ENCODE data around the gene AGAP3. TPM values are rescaled to one million over a fixed set of nuclear protein-coding genes. Genes with fewer than 3 reads are reported as not detected.

Gene AGAP3
- total and polyA plus RNA-seq, 11 donors: 30.3 to 83.7 (median 55.6) TPM

- Histone ChIP-seq H3K27me3 (peaks cover 0 to 3% (median 0%) of the 10 kb centered on the region in 9 donors), H3K36me3 (peaks cover 0 to 34% (median 17%) of the 10 kb centered on the region in 9 donors), H3K9me3 (no peaks in the 10 kb centered on the region), H3K4me3 (no peak overlapping the region), H3K27ac (no peak overlapping the region), H3K4me1 (peaks cover 0 to 11% (median 3%) of the 10 kb centered on the region in 12 donors)
- DNase-seq: no peak
- WGBS, 4 donors: 78 to 90% (median 87%) methylated on average over 5 to 9 of the region's 9 CpGs
- TF ChIP-seq POLR2A (IDR thresholded peaks at IDR 0.05): no peak
- no peak for TF ChIP-seq CTCF (IDR thresholded peaks at IDR 0.05)
- no peak for ATAC-seq
- intact Hi-C loops (cut with DNase I): no loop called here
Measured at GRCh38 chr7:151045967-151046366, 40.3 kb upstream of the AGAP3 start.

DNA sequence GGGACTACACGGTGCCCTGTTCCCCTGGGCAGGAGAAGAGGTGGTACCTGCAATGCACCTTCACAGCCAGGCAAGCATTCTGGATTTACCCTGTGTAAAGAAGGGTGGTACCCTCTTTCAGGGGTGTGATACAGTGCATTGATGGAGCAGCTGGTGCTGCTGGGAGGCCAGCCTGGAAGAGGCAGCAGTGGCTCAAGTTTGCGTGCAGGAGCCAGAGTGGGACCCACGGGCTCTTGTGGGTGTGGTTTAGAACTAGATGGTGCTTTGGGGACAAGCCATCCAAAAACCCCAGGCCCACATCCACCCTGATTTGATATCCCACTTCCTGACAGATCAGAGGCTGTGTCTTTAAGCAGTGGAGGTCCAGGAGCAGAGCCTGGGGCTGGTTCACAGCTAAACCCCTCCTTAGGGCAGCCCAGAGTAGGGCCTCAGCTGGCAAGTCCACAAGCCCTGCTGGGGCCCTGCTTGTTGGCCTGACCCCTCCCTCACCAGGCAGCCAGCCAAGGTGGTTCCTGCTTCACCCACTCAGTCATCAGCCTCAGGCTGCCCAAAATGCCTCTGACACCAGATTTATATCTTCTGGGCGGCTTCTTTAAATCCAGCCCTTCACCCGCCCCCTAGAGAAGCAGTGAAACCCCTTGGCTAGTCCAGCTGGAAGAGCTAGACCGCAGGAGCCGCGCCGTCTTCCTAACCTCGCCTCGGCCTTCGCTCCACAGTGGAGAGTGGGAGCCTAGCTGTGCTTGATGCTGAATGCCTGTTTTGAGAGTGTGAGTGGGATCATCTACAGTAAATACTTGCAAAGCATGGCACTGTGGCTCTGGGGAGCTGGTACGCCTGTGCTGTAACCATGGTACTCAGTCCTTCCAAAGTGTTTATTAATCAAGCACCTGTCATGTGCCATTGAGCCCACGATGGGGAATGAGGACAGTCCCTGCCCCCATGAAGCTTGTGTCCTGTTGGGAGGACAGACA, 39.4 kb upstream of the AGAP3 start:
- Histone ChIP-seq H3K27me3 (peaks cover 0 to 3% (median 0%) of the 10 kb centered on the region in 9 donors), H3K4me1 (peaks cover 0 to 17% (median 8%) of the 10 kb centered on the region in 12 donors), H3K9me3 (no peaks in the 10 kb centered on the region), H3K4me3 (no peak overlapping the region), H3K36me3 (peaks cover 0 to 34% (median 15%) of the 10 kb centered on the region in 9 donors), H3K27ac (no peak overlapping the region)
- no peak for ATAC-seq
- no peak for TF ChIP-seq POLR2A (IDR thresholded peaks at IDR 0.05)
- no peak for TF ChIP-seq CTCF (IDR thresholded peaks at IDR 0.05)
- intact Hi-C loops (cut with DNase I): no loop called here
- 63 to 70% (median 68%) methylated on average over 13 to 14 of the region's 14 CpGs for WGBS, 4 donors
- no peak for DNase-seq

DNA sequence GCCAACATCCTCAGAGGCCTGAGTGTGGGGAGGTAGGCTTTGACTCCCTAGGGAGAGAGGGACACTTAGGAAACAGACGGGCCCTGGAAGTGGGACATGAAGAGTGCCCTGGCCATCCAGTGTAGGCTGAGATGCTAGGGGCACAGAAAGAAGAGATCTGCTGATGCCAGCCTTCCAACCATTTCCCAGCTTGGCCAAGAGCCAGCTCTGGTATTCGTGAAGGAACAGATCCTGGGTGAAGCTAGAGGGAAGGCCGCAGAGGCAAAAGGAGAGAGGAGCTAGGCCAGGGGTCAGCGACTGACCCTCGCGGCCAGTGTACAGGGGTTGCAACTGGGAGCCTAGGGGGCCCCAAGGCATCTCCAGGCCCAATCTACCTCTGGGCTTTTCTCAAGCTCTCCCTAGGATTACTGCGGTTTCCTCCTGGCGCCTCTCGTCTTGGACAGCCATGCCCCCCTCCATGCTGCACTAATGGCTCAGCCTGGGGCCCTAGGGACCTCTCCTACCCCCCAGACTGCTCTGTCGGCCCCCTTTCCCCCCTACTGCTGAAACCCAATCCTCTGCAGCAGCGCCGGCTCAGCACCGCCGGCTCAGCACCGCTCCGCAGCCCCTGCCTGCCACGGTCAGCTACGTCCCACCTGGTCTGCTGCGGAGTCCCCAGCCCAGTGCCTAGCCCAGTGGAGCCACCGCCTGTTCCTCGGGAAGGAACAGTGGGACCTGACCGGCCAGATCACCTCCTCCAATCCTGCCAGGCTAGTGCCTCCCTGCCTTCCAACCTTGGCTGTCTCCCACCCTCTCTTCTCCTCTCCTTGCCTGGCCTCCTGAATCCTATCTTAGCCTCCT, 38.1 kb upstream of the AGAP3 start, which contains the start of gene ASIC3:
ASIC3 (plus strand) TSS at position 556 of the 840 bp plus-strand sequence. CDS start 355 bp downstream, outside the sequence.
- Histone ChIP-seq H3K4me1 (peaks cover 0 to 17% (median 9%) of the 10 kb centered on the region in 12 donors), H3K36me3 (peaks cover 0 to 24% (median 7%) of the 10 kb centered on the region in 9 donors), H3K27me3 (peaks cover 0 to 3% (median 0%) of the 10 kb centered on the region in 9 donors), H3K9me3 (no peaks in the 10 kb centered on the region), H3K27ac (no peak within 1 kb of the TSS), H3K4me3 (no peak within 1 kb of the TSS)
- ATAC-seq: no peak
- no peak for TF ChIP-seq POLR2A (IDR thresholded peaks at IDR 0.05)
- no peak for TF ChIP-seq CTCF (IDR thresholded peaks at IDR 0.05)
- 72 to 79% (median 76%) methylated on average over 18 to 22 of the region's 22 CpGs for WGBS, 4 donors
- intact Hi-C loops (cut with DNase I): no loop called here
- DNase-seq: no peak
